Testis (tissue), 2 donors: ENCODE results near the gene GSTT4.
"Not testable (repeated sequence)": the region's sequence is repeated elsewhere in the genome, so short reads cannot be mapped to it uniquely, and the experiment has no call there.

ENCODE experiments used
- CTCF ChIP-seq, 3 experiments: fragments of 450-650 bp in 2 of 3; fragments of 200-600 bp in 1 of 3; sonication (generic) in 1 of 3; IDR thresholded peaks; one replicate each; pipeline ENCODE4 v1.5.1; 2016 to 2019; ENCODE audit warnings: antibody characterized with exemption in 3 of 3, mild to moderate bottlenecking in 2 of 3, moderate library complexity in 1 of 3
- POLR2A ChIP-seq: fragments of 450-650 bp; IDR thresholded peaks from one replicate; pipeline ENCODE4 v1.6.1; 2017; ENCODE audit warnings: antibody characterized with exemption, mild to moderate bottlenecking, moderate library complexity

- TF ChIP-seq CTCF (IDR thresholded peaks at IDR 0.05); POLR2A: not testable (repeated sequence)
These were observed 55.5 kb downstream of the GSTT4 start for GRCh38 chr22:23949764-23950163.
